Measurements from ENCODE around the gene CBR3. TPM values are rescaled to one million over a fixed set of nuclear protein-coding genes. Genes with fewer than 3 reads are reported as not detected.

Gene CBR3
- total and polyA plus RNA-seq, 2 of the 13 experiments (the other 11 are each of a cell fraction or from before 2014, with no cell fraction given): not detected

- TF ChIP-seq NFAT5 (CRISPR knock-in tag; IDR thresholded peaks at IDR 0.05) (no peak), TSC22D2 (CRISPR knock-in tag; IDR thresholded peaks at IDR 0.05; ENCODE audit: borderline replicate concordance) (no peak), GFI1 (CRISPR knock-in tag; IDR thresholded peaks at IDR 0.05; ENCODE audit: borderline replicate concordance) (no peak), HOMEZ (CRISPR knock-in tag; IDR thresholded peaks at IDR 0.05; ENCODE audit: low read depth) (no peak), ZNF414 (CRISPR knock-in tag; IDR thresholded peaks at IDR 0.05) (no peak), JDP2 (CRISPR knock-in tag; IDR thresholded peaks at IDR 0.05; ENCODE audit: borderline replicate concordance) (no peak), NCOA5 (CRISPR knock-in tag; IDR thresholded peaks at IDR 0.05) (no peak), ZNF160 (CRISPR knock-in tag; IDR thresholded peaks at IDR 0.05) (no peak), TP53 (CRISPR knock-in tag; conservative IDR thresholded peaks at IDR 0.05) (no peak), ZNF407 (CRISPR knock-in tag; IDR thresholded peaks at IDR 0.05; ENCODE audit: not compliant biosample characterization) (no peak), YY1 (IDR thresholded peaks at IDR 0.05; ENCODE audit: insufficient read depth, insufficient replicate concordance, low read depth, low read length) (peak; percentile 14), RNF2 (conservative IDR thresholded peaks at IDR 0.05; ENCODE audit: low read depth) (no peak)
These were observed 22.2 kb downstream of the CBR3 start, which contains the start of gene DOP1B (continued) for GRCh38 chr21:36156815-36157670.
